HepG2 (cell line): ENCODE results near the gene GALNT18. TPM values are rescaled to one million over a fixed set of nuclear protein-coding genes. Genes with fewer than 3 reads are reported as not detected.

Experiments used
- IKZF5 ChIP-seq: IDR thresholded peaks from 2 replicates; pipeline ENCODE4 v1.6.1; 2018; ENCODE audit warnings: missing genetic modification reagents, mild to moderate bottlenecking, missing compliant biosample characterization
- KLF11 ChIP-seq: IDR thresholded peaks from 2 replicates; pipeline ENCODE4 v1.6.1; 2016; ENCODE audit warnings: missing compliant biosample characterization
- PTBP1 ChIP-seq: fragments of 200-400 bp; formaldehyde crosslinking; IDR thresholded peaks from 2 replicates; pipeline ENCODE4 v1.6.1; 2018; ENCODE audit warnings: low read length, low read depth; ENCODE audit not compliant: poor library complexity, severe bottlenecking
- ZBTB37 ChIP-seq: sonication (generic); formaldehyde crosslinking; IDR thresholded peaks from 2 replicates; pipeline ENCODE4 v1.4.0; 2020; ENCODE audit warnings: mild to moderate bottlenecking, missing genetic modification reagents
- ZNF451 ChIP-seq: sonication (generic); formaldehyde crosslinking; IDR thresholded peaks from 2 replicates; pipeline ENCODE4 v1.5.0; 2020; ENCODE audit warnings: mild to moderate bottlenecking, missing genetic modification reagents
- ZNF720 ChIP-seq: sonication (generic); formaldehyde crosslinking; IDR thresholded peaks from 2 replicates; pipeline ENCODE4 v1.4.0; 2020; ENCODE audit warnings: missing genetic modification reagents
- ZNF777 ChIP-seq: sonication (generic); formaldehyde crosslinking; IDR thresholded peaks from 2 replicates; pipeline ENCODE4 v1.4.0; 2020; ENCODE audit warnings: missing genetic modification reagents
- polyA plus RNA-seq, 8 experiments: library from polyadenylated mRNA; depleted of rRNA in 3 of 8; stranded (reverse) in 7 of 8; unstranded in 1 of 8; fragments of >200 nt; fragmentation: Illumina TruSeq in 4 of 8; extraction: Trizol in 4 of 8; gene quantifications; 2 replicates each; pipeline versions ENCODE4 v1.2.1 to v1.2.3, GENCODE V29; 2011 to 2016; ENCODE audit warnings: low read depth in 4 of 8, missing spikeins in 1 of 8, mixed read lengths in 1 of 8; ENCODE audit not compliant: insufficient read depth in 1 of 8
- total RNA-seq, 5 experiments: library from RNA; depleted of rRNA; stranded (reverse); fragments of >200 nt; fragmentation: Illumina TruSeq; extraction: Trizol; gene quantifications; 2 replicates each; pipeline ENCODE4 v1.2.3, GENCODE V29; 2016; ENCODE audit warnings: low read depth in 1 of 5
- TF ChIP-seq, protein P1 (sequence below): sonication (generic); formaldehyde crosslinking; IDR thresholded peaks from 2 replicates; pipeline ENCODE4 v1.8.1; 2022; ENCODE audit warnings: low read depth, mild to moderate bottlenecking, missing genetic modification reagents
- TF ChIP-seq, protein P2 (sequence below): sonication (generic); formaldehyde crosslinking; IDR thresholded peaks from 2 replicates; pipeline ENCODE4 v1.4.0; 2020; ENCODE audit warnings: missing genetic modification reagents, borderline replicate concordance

Gene GALNT18
- total and polyA plus RNA-seq, 2 of the 13 experiments (the other 11 are each of a cell fraction or from before 2014, with no cell fraction given): 0.11 TPM; not detected in 1

DNA sequence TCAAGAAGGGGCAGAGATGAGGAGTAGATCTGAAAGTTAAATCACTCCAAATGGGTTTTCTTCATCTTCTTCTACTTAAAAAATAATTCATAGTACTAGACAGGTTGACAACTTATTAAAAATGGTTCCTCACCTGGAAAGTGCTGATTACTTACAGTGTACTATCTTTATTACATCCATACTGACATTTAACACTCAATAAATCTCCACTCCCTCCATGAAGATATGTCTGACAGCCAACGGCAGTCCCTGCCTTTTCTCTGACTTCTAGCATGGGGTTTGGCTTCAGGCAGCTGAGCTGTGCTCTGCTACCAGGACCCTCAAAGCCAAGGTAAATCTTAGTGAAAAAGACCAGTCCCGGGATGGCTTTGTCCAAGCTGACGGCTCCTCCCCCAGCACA is 135.4 kb downstream of the GALNT18 start (continued):
- TF ChIP-seq ZBTB37 (CRISPR knock-in tag): no peak
- no peak for TF ChIP-seq KLF11 (CRISPR knock-in tag)
- TF ChIP-seq IKZF5 (CRISPR knock-in tag): no peak
- no peak for TF ChIP-seq PTBP1
- TF ChIP-seq, protein P1, sequence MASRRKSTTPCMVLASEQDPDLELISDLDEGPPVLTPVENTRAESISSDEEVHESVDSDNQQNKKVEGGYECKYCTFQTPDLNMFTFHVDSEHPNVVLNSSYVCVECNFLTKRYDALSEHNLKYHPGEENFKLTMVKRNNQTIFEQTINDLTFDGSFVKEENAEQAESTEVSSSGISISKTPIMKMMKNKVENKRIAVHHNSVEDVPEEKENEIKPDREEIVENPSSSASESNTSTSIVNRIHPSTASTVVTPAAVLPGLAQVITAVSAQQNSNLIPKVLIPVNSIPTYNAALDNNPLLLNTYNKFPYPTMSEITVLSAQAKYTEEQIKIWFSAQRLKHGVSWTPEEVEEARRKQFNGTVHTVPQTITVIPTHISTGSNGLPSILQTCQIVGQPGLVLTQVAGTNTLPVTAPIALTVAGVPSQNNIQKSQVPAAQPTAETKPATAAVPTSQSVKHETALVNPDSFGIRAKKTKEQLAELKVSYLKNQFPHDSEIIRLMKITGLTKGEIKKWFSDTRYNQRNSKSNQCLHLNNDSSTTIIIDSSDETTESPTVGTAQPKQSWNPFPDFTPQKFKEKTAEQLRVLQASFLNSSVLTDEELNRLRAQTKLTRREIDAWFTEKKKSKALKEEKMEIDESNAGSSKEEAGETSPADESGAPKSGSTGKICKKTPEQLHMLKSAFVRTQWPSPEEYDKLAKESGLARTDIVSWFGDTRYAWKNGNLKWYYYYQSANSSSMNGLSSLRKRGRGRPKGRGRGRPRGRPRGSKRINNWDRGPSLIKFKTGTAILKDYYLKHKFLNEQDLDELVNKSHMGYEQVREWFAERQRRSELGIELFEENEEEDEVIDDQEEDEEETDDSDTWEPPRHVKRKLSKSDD: no peak
- TF ChIP-seq ZNF777: no peak
- no peak for TF ChIP-seq ZNF720
- TF ChIP-seq, protein P2, sequence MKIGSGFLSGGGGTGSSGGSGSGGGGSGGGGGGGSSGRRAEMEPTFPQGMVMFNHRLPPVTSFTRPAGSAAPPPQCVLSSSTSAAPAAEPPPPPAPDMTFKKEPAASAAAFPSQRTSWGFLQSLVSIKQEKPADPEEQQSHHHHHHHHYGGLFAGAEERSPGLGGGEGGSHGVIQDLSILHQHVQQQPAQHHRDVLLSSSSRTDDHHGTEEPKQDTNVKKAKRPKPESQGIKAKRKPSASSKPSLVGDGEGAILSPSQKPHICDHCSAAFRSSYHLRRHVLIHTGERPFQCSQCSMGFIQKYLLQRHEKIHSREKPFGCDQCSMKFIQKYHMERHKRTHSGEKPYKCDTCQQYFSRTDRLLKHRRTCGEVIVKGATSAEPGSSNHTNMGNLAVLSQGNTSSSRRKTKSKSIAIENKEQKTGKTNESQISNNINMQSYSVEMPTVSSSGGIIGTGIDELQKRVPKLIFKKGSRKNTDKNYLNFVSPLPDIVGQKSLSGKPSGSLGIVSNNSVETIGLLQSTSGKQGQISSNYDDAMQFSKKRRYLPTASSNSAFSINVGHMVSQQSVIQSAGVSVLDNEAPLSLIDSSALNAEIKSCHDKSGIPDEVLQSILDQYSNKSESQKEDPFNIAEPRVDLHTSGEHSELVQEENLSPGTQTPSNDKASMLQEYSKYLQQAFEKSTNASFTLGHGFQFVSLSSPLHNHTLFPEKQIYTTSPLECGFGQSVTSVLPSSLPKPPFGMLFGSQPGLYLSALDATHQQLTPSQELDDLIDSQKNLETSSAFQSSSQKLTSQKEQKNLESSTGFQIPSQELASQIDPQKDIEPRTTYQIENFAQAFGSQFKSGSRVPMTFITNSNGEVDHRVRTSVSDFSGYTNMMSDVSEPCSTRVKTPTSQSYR (CRISPR knock-in tag): no peak
- TF ChIP-seq ZNF451: no peak
